Liver (tissue), 9 donors: ENCODE measurements around the gene AJM1. TPM values are rescaled to one million over a fixed set of nuclear protein-coding genes. Genes with fewer than 3 reads are reported as not detected.
A peak's percentile ranks its signal among the peaks of the same experiment; 100 is the strongest.

Experiments
- DNase-seq: peaks from one replicate; pipeline ENCODE4 v3.0.0-alpha.2; 2017; ENCODE audit warnings: low spot score
- H3K27ac ChIP-seq, 2 donors: one replicate each; pipeline ENCODE4 v1.7.0; 2013; ENCODE audit warnings: inconsistent platforms in 2 of 2, low read length in 2 of 2, control low read depth in 1 of 2, low read depth in 1 of 2, mild to moderate bottlenecking in 1 of 2
- H3K27me3 ChIP-seq, 4 donors: one replicate each; pipeline versions ENCODE4 v1.6.1 to v1.7.0; 2013; ENCODE audit warnings: low read length in 3 of 4, inconsistent platforms in 1 of 4, mild to moderate bottlenecking in 1 of 4, moderate library complexity in 1 of 4; ENCODE audit not compliant: control insufficient read depth in 4 of 4, insufficient read depth in 4 of 4
- H3K36me3 ChIP-seq, 4 donors: one replicate each; pipeline versions ENCODE4 v1.6.1 to v1.7.0; 2013; ENCODE audit warnings: low read length in 3 of 4, mild to moderate bottlenecking in 3 of 4, low read depth in 1 of 4, moderate library complexity in 1 of 4; ENCODE audit not compliant: control insufficient read depth in 4 of 4, insufficient read depth in 3 of 4
- H3K4me1 ChIP-seq, 4 donors: one replicate each; pipeline versions ENCODE4 v1.6.1 to v1.7.0; 2013; ENCODE audit warnings: low read length in 3 of 4, mild to moderate bottlenecking in 3 of 4, moderate library complexity in 1 of 4; ENCODE audit not compliant: control insufficient read depth in 4 of 4, insufficient read depth in 4 of 4
- H3K4me3 ChIP-seq, 3 donors: one replicate each; pipeline versions ENCODE4 v1.6.1 to v1.7.0; 2013; ENCODE audit warnings: low read length in 3 of 3, control low read depth in 1 of 3, low read depth in 1 of 3, mild to moderate bottlenecking in 1 of 3
- H3K9ac ChIP-seq, 2 donors: one replicate each; pipeline ENCODE4 v1.7.0; 2013; ENCODE audit warnings: low read length in 2 of 2, mild to moderate bottlenecking in 2 of 2, moderate library complexity in 2 of 2, control low read depth in 1 of 2, low read depth in 1 of 2
- H3K9me3 ChIP-seq, 4 donors: one replicate each; pipeline versions ENCODE4 v1.6.1 to v1.7.0; 2013; ENCODE audit warnings: low read length in 3 of 4; ENCODE audit not compliant: control insufficient read depth in 4 of 4
- ATF3 ChIP-seq: IDR thresholded peaks from 2 replicates; pipeline ENCODE4 v1.6.1; 2016; ENCODE audit warnings: antibody characterized with exemption
- CTCF ChIP-seq: fragments of 150-350 bp; IDR thresholded peaks from 2 replicates; pipeline ENCODE4 v1.5.1; 2017; ENCODE audit warnings: improper control_type of control experiment, low read depth, low read length; ENCODE audit not compliant: missing input control
- EGR1 ChIP-seq, 2 donors: IDR thresholded peaks; 2 replicates each; pipeline ENCODE4 v1.6.1; 2016 to 2018; ENCODE audit warnings: antibody characterized with exemption in 2 of 2, low read depth in 2 of 2
- FOXA1 ChIP-seq: IDR thresholded peaks from 2 replicates; pipeline ENCODE4 v1.6.1; 2016; ENCODE audit warnings: antibody characterized with exemption
- FOXA2 ChIP-seq: IDR thresholded peaks from 2 replicates; pipeline ENCODE4 v1.6.1; 2016; ENCODE audit warnings: antibody characterized with exemption
- GABPA ChIP-seq, 2 donors: IDR thresholded peaks in 1 of 2; conservative IDR thresholded peaks in 1 of 2; 2 replicates each; pipeline ENCODE4 v1.6.1; 2016; ENCODE audit warnings: antibody characterized with exemption in 2 of 2, mild to moderate bottlenecking in 1 of 2, moderate library complexity in 1 of 2
- HNF4A ChIP-seq, 2 donors: conservative IDR thresholded peaks; 2 replicates each; pipeline ENCODE4 v1.6.1; 2016; ENCODE audit warnings: antibody characterized with exemption in 2 of 2, mild to moderate bottlenecking in 2 of 2
- HNF4G ChIP-seq: IDR thresholded peaks from 2 replicates; pipeline ENCODE4 v1.6.1; 2016; ENCODE audit warnings: antibody characterized with exemption
- NR2F2 ChIP-seq: IDR thresholded peaks from 2 replicates; pipeline ENCODE4 v1.6.1; 2016; ENCODE audit warnings: antibody characterized with exemption
- REST ChIP-seq: IDR thresholded peaks from 2 replicates; pipeline ENCODE4 v1.6.1; 2016; ENCODE audit warnings: antibody characterized with exemption, mild to moderate bottlenecking
- YY1 ChIP-seq: IDR thresholded peaks from 2 replicates; pipeline ENCODE4 v1.6.1; 2016; ENCODE audit warnings: antibody characterized with exemption, mild to moderate bottlenecking
- WGBS: extraction: QIAGEN DNeasy Blood & Tissue Kit; methylation state at CpG from one replicate; pipeline ENCODE4 v1.1.7; 2013; 5-methylcytosine and 5-hydroxymethylcytosine counted together
- polyA plus RNA-seq, 2 donors: library from polyadenylated mRNA; stranded (reverse) in 1 of 2; unstranded in 1 of 2; fragments of 200-250 nt in 1 of 2; fragments of >200 nt in 1 of 2; fragmentation: Nextera tagmentation in 1 of 2; extraction: Ambion mirVana in 1 of 2; gene quantifications; one replicate each; pipeline versions ENCODE4 v1.2.1 to v1.2.3, GENCODE V29; 2013 to 2015
- total RNA-seq, 2 donors: library from RNA; depleted of rRNA; stranded (reverse); fragments of >200 nt; gene quantifications; one replicate each; pipeline ENCODE4 v1.2.3, GENCODE V29; 2014
- donor health status: healthy.
- donor health status: healthy.
- donor health status: healthy.
- donor health status: healthy.
- donor health status: healthy.

The AJM1 gene
- total and polyA plus RNA-seq, 4 donors, result 0.56 to 2.3 (median 0.82) TPM

GRCh38 chr9:136806631-136807201 lies 35.6 kb upstream of the AJM1 start:
- Histone ChIP-seq H3K36me3 (peaks cover 0 to 2% (median 0%) of the 10 kb centered on the region in 4 donors), H3K9me3 (no peaks in the 10 kb centered on the region), H3K4me1 (peaks cover 3 to 29% (median 25%) of the 10 kb centered on the region in 4 donors), H3K4me3 (peak overlapping the region; percentile 72 to 92 (median 74)), H3K27ac (peak overlapping the region; percentile 85 to 94), H3K27me3 (no peaks in the 10 kb centered on the region), H3K9ac (no peak overlapping the region)
- DNase-seq, result peak; percentile 31
- 82% methylated on average over 25 of the region's 25 CpGs for WGBS
- no peak for TF ChIP-seq NR2F2
- TF ChIP-seq FOXA2, result no peak
- TF ChIP-seq GABPA (IDR thresholded peaks at IDR 0.05 in 1 of 2, conservative IDR thresholded peaks at IDR 0.05 in 1 of 2), result no peak
- no peak for TF ChIP-seq EGR1 (IDR thresholded peaks at IDR 0.05; ENCODE audit: low read depth in 2 of 2)
- no peak for TF ChIP-seq FOXA1
- no peak for TF ChIP-seq HNF4G
- TF ChIP-seq HNF4A (conservative IDR thresholded peaks at IDR 0.05), result no peak

- Histone ChIP-seq H3K36me3 (peaks cover 0 to 2% (median 0%) of the 10 kb centered on the region in 4 donors), H3K27me3 (no peaks in the 10 kb centered on the region), H3K27ac (peak within 1 kb of the TSS; percentile 85 to 94), H3K4me1 (peaks cover 3 to 29% (median 25%) of the 10 kb centered on the region in 4 donors), H3K4me3 (peak within 1 kb of the TSS; percentile 72 to 92 (median 74)), H3K9ac (peak within 1 kb of the TSS; percentile 78 to 80), H3K9me3 (no peaks in the 10 kb centered on the region)
- under 1% methylated on average over 96 of the region's 96 CpGs for WGBS
- TF ChIP-seq CTCF (peak; percentile 6), ATF3 (no peak), YY1 (peak; percentile 65), REST (no peak)
- peak; percentile 84 for DNase-seq
Observed at GRCh38 chr9:136807281-136808074, 34.8 kb upstream of the AJM1 start, which contains the start of gene RABL6. TSS of gene RABL6 (plus strand) at chr9:136807948. CDS start at chr9:136808197, 249 bp downstream.
